ENCODE measurements around the gene HBB.

HBB gene

GRCh38 chr11:5230266-5230665, 3.4 kb upstream of the HBB start:
- no peak for DNase-seq (ENCODE audit: insufficient read length, low spot score)
- FAIRE-seq = no peak
- TF ChIP-seq SPI1 (IDR thresholded peaks at IDR 0.05; ENCODE audit: low read depth, low read length) (no peak), POU2F2 (IDR thresholded peaks at IDR 0.05; ENCODE audit: low read depth, low read length) (no peak), TAF1 (IDR thresholded peaks at IDR 0.05; ENCODE audit: low read depth, low read length) (no peak), POLR2AphosphoS5 (IDR thresholded peaks at IDR 0.05; ENCODE audit: low read depth, low read length) (no peak)

GRCh38 chr11:5229796-5230195, 2.9 kb upstream of the HBB start:
- FAIRE-seq = no peak
- DNase-seq (ENCODE audit: insufficient read length, low spot score) = no peak
- TF ChIP-seq POU2F2 (IDR thresholded peaks at IDR 0.05; ENCODE audit: low read depth, low read length) = no peak

- TF ChIP-seq POLR2AphosphoS5 (IDR thresholded peaks at IDR 0.05; ENCODE audit: low read depth, low read length) (no peak), POLR2A (IDR thresholded peaks at IDR 0.05; ENCODE audit: low read depth, low read length) (no peak), TAF1 (IDR thresholded peaks at IDR 0.05; ENCODE audit: low read depth, low read length) (no peak), PAX5 (IDR thresholded peaks at IDR 0.05; ENCODE audit: insufficient read depth, low read length, severe bottlenecking) (no peak), POU2F2 (IDR thresholded peaks at IDR 0.05; ENCODE audit: low read depth, low read length) (no peak), SPI1 (IDR thresholded peaks at IDR 0.05; ENCODE audit: low read depth, low read length) (no peak)
These were observed 2.5 kb upstream of the HBB start for GRCh38 chr11:5229356-5229755.

GRCh38 chr11:5228124-5228523, 1.3 kb upstream of the HBB start:
- TF ChIP-seq SPI1 (IDR thresholded peaks at IDR 0.05; ENCODE audit: low read depth, low read length) (no peak), POLR2AphosphoS5 (IDR thresholded peaks at IDR 0.05; ENCODE audit: low read depth, low read length) (no peak), PAX5 (IDR thresholded peaks at IDR 0.05; ENCODE audit: insufficient read depth, low read length, severe bottlenecking) (no peak), POU2F2 (IDR thresholded peaks at IDR 0.05; ENCODE audit: low read depth, low read length) (no peak), TAF1 (IDR thresholded peaks at IDR 0.05; ENCODE audit: low read depth, low read length) (no peak), POLR2A (IDR thresholded peaks at IDR 0.05; ENCODE audit: low read depth, low read length) (no peak)
- DNase-seq (ENCODE audit: insufficient read length, low spot score) (no peak), FAIRE-seq (no peak)

More at GRCh38 chr11:5229356-5229755, 2.5 kb upstream of the HBB start:
- FAIRE-seq (no peak), DNase-seq (ENCODE audit: insufficient read length, low spot score) (no peak)

GRCh38 chr11:5227681-5228080, 810 bp upstream of the HBB start:
- no peak for DNase-seq (ENCODE audit: insufficient read length, low spot score)
- no peak for TF ChIP-seq TAF1 (IDR thresholded peaks at IDR 0.05; ENCODE audit: low read depth, low read length)
- TF ChIP-seq POU2F2 (IDR thresholded peaks at IDR 0.05; ENCODE audit: low read depth, low read length) = no peak
- no peak for TF ChIP-seq POLR2A (IDR thresholded peaks at IDR 0.05; ENCODE audit: low read depth, low read length)
- no peak for TF ChIP-seq PAX5 (IDR thresholded peaks at IDR 0.05; ENCODE audit: insufficient read depth, low read length, severe bottlenecking)
- no peak for TF ChIP-seq POLR2AphosphoS5 (IDR thresholded peaks at IDR 0.05; ENCODE audit: low read depth, low read length)
- no peak for TF ChIP-seq SPI1 (IDR thresholded peaks at IDR 0.05; ENCODE audit: low read depth, low read length)
- no peak for FAIRE-seq

- no peak for FAIRE-seq
These were observed 1.4 kb downstream of the HBB start for GRCh38 chr11:5225480-5225871.

DNA sequence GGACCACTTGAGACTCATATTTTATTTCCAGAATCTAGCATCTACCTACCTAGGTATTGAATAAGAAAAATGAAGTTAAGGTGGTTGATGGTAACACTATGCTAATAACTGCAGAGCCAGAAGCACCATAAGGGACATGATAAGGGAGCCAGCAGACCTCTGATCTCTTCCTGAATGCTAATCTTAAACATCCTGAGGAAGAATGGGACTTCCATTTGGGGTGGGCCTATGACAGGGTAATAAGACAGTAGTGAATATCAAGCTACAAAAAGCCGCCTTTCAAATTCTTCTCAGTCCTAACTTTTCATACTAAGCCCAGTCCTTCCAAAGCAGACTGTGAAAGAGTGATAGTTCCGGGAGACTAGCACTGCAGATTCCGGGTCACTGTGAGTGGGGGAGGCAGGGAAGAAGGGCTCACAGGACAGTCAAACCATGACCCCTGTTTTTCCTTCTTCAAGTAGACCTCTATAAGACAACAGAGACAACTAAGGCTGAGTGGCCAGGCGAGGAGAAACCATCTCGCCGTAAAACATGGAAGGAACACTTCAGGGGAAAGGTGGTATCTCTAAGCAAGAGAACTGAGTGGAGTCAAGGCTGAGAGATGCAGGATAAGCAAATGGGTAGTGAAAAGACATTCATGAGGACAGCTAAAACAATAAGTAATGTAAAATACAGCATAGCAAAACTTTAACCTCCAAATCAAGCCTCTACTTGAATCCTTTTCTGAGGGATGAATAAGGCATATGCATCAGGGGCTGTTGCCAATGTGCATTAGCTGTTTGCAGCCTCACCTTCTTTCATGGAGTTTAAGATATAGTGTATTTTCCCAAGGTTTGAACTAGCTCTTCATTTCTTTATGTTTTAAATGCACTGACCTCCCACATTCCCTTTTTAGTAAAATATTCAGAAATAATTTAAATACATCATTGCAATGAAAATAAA, 2.1 kb downstream of the HBB start:
- TF ChIP-seq POLR2AphosphoS5 (IDR thresholded peaks at IDR 0.05; ENCODE audit: low read depth, low read length) = no peak
- TF ChIP-seq POU2F2 (IDR thresholded peaks at IDR 0.05; ENCODE audit: low read depth, low read length) = no peak
- no peak for TF ChIP-seq PAX5 (IDR thresholded peaks at IDR 0.05; ENCODE audit: insufficient read depth, low read length, severe bottlenecking)
- no peak for TF ChIP-seq POLR2A (IDR thresholded peaks at IDR 0.05; ENCODE audit: low read depth, low read length)
- no peak for TF ChIP-seq TAF1 (IDR thresholded peaks at IDR 0.05; ENCODE audit: low read depth, low read length)
- TF ChIP-seq SPI1 (IDR thresholded peaks at IDR 0.05; ENCODE audit: low read depth, low read length) = no peak
- no peak for FAIRE-seq
- no peak for DNase-seq (ENCODE audit: insufficient read length, low spot score)

More at GRCh38 chr11:5225480-5225871, 1.4 kb downstream of the HBB start:
- TF ChIP-seq POU2F2 (IDR thresholded peaks at IDR 0.05; ENCODE audit: low read depth, low read length) = no peak
- TF ChIP-seq PAX5 (IDR thresholded peaks at IDR 0.05; ENCODE audit: insufficient read depth, low read length, severe bottlenecking) = no peak
- TF ChIP-seq SPI1 (IDR thresholded peaks at IDR 0.05; ENCODE audit: low read depth, low read length) = no peak
- DNase-seq (ENCODE audit: insufficient read length, low spot score) = no peak

- DNase-seq (ENCODE audit: insufficient read length, low spot score) = no peak
- FAIRE-seq = no peak
These were observed 3.2 kb downstream of the HBB start for GRCh38 chr11:5223686-5224085.

DNA sequence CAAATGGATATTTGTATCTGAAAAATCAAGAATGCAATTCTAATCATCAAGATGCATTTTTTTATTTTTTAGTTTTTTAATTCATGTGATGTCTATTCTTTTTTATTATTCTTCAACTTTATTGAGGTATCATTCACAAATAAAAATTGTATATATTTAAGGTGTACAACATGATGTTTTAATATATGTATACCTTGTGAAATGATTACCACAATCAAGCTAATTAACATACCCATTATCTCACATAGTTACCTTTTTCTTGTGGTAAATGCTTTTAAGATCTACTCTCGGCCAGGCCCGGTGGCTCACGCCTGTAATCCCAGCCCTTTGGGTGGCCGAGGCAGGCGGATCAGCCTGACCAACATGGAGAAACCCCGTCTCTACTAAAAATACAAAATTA, 3.7 kb downstream of the HBB start:
- FAIRE-seq (no peak), DNase-seq (ENCODE audit: insufficient read length, low spot score) (no peak)
- TF ChIP-seq PAX5 (IDR thresholded peaks at IDR 0.05; ENCODE audit: insufficient read depth, low read length, severe bottlenecking) = no peak
- TF ChIP-seq POLR2A (IDR thresholded peaks at IDR 0.05; ENCODE audit: low read depth, low read length) = no peak
- TF ChIP-seq POU2F2 (IDR thresholded peaks at IDR 0.05; ENCODE audit: low read depth, low read length) = no peak
- TF ChIP-seq SPI1 (IDR thresholded peaks at IDR 0.05; ENCODE audit: low read depth, low read length) = no peak
- no peak for TF ChIP-seq POLR2AphosphoS5 (IDR thresholded peaks at IDR 0.05; ENCODE audit: low read depth, low read length)
- TF ChIP-seq TAF1 (IDR thresholded peaks at IDR 0.05; ENCODE audit: low read depth, low read length) = no peak

More at GRCh38 chr11:5223686-5224085, 3.2 kb downstream of the HBB start:
- TF ChIP-seq POU2F2 (IDR thresholded peaks at IDR 0.05; ENCODE audit: low read depth, low read length) (no peak), PAX5 (IDR thresholded peaks at IDR 0.05; ENCODE audit: insufficient read depth, low read length, severe bottlenecking) (no peak), TAF1 (IDR thresholded peaks at IDR 0.05; ENCODE audit: low read depth, low read length) (no peak), POLR2A (IDR thresholded peaks at IDR 0.05; ENCODE audit: low read depth, low read length) (no peak), SPI1 (IDR thresholded peaks at IDR 0.05; ENCODE audit: low read depth, low read length) (no peak), POLR2AphosphoS5 (IDR thresholded peaks at IDR 0.05; ENCODE audit: low read depth, low read length) (no peak)

- no peak for FAIRE-seq
- TF ChIP-seq SPI1 (IDR thresholded peaks at IDR 0.05; ENCODE audit: low read depth, low read length) (no peak), PAX5 (IDR thresholded peaks at IDR 0.05; ENCODE audit: insufficient read depth, low read length, severe bottlenecking) (no peak), POU2F2 (IDR thresholded peaks at IDR 0.05; ENCODE audit: low read depth, low read length) (no peak), POLR2A (IDR thresholded peaks at IDR 0.05; ENCODE audit: low read depth, low read length) (no peak), TAF1 (IDR thresholded peaks at IDR 0.05; ENCODE audit: low read depth, low read length) (no peak), POLR2AphosphoS5 (IDR thresholded peaks at IDR 0.05; ENCODE audit: low read depth, low read length) (no peak)
These were observed 16.4 kb downstream of the HBB start for GRCh38 chr11:5210376-5210885.

More at GRCh38 chr11:5210376-5210885, 16.4 kb downstream of the HBB start:
- no peak for DNase-seq (ENCODE audit: insufficient read length, low spot score)
